NCI-H748 (cell line): Measurements from ENCODE around the gene SV2B.

ENCODE experiments used
- DNase-seq: peaks from one replicate; lab custom pipeline; 2025; ENCODE audit not compliant: unreplicated experiment; lab: John Stamatoyannopoulos, UW

The SV2B gene

DNA sequence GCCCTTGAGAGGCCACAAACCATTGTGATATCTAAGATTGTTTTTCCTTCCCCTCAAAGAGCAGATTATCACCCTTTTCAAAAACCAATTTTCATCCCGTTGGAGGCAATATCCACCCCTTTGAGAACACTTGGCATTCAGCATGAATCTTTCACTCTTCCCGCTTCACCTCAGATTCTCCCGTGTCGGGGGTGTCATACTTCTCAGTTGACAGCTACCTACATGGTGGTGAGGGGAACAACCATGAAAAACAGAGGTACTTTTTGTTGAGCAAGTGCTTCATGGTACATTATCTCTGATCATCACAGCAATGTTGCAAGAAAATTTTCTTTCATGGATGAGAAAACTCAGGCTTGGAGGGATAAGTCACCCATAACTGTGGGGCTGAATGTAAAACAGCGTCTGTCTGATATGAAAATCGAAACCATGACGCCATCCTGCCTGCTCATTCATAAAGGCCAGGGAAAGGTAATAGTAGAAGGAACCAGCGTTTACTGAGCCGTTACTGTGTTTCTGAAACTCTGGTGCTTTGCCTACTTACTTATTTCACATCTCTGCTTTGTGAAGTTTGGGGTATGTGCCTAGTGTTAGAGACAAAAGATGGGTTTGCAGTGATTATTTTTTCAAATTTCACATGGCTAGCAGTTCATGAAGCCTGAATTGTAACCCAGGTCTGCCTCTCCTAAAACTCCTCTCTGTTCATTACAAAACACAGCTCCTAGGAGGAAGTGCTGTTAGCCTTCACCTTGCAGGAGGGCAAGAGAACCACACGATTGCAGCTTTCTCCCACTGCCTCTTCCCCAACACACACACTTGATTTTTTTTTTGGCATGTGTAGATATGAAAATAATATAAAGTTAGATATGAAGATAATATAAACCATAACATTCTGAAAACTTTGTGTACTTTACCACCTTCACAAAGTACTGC lies 35.4 kb downstream of the SV2B start:
- DNase-seq, result no peak

DNA sequence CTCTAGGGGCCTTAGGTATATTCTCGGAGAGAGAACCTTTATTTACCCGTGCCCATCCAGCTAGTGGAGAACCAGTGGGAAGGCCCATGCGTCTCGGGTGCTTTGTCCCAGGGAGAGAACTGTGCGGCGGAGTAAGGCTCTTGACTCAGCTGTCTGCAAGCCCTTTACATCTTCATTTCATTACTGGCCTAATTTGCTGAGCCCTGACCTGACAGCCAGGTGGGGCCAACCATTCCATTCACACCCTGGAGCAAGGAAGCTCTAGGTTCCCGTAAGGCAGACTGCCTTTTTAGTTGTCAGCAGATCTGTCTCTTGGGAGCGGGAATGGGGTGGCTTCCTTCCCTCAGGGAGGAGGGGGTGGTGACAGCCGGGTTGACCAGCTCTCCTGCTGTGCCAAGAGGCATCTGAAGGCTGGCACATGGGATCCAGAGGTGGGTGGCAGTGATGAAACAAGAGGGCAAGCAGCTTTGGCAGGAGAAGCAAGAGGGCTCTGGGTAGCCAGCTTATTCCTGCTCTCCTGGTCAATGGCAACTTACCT lies 36.4 kb downstream of the SV2B start:
- no peak for DNase-seq

DNA sequence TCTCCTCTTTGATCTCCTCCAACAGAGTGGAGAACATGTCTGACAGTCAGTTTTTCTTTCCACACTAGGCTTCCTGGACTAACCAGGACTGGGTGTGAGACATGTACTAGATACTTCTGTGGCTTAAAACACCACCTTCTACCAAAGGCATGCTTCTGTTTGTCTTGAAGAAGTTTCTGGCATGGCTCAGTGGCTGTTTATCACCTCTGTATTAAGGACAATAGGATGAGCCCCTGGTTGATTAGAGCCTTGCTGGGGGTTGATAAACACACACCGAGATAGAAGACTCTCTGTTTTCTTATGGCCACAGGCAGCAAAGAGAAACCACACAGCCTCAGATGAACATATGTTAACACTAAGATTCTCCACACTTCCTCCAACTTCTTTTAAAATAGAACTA lies 40.5 kb downstream of the SV2B start:
- DNase-seq, result no peak

DNA sequence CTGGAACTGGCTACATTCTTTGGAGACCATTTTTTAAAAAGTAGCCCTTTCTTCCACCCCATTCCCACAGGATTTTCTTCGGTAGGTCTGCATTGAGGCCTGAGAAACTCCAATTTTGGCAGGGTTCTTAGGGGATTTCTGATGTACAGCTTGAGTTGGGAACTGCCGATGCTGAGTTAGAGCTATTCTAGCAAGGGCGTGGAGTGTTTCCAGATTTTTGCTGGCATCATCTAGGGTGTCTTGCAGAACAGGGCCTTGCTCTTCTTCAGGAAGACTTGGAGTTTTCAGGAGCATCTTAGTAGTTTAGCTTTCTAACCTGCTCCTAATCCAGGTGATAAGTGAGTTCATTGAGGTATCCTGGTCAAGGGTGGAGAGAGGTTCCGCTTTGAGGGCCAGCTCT lies 41.0 kb downstream of the SV2B start:
- no peak for DNase-seq

DNA sequence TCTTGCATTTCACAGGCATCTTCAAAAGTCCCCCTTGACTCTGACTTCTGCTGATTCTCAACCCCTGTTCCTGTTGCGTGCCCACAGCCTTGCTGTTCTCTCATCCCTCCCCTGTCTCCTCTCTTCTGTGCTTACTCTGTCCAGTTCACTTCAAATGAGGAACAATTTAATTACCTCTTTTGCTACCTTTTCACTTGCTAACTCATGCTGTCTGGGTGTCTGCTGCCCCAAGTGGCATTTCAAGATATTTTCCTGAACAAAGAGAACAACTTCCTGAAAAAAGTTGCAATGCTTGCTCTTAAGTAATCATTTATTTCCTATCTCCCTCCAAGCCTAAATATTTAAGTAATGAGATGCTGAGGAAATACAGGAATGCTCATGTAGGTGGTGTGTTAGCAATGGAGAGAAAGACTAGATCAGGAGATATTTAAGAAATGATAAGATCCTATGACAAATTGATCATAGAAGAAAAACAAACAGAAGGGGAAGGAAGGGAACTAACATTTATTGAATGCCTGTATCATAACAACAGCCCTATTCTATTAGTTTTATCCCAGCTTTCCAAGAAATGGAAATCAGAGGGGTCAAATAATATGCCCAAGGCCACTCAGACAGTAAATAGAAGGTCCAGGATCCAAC lies 42.2 kb downstream of the SV2B start:
- peak; percentile 8 for DNase-seq

DNA sequence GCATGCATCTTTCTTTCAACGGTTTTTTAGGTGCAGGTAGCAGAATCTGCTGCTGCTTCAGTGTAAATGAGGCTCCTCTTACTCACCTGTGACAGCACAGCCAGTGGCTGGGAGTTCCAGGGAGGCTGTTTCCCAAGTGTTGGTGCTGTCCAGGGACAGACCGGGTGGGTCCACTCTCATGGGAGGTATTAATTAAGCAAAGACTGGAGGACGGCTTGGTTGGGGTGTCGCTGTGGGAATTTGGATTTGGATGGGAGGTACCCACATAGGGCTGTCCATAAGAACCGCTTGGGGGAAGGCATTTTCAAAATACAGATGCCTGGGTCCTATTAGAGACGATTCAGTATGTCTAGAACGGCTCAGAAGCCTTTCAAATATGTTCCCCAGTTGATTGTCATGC lies 42.9 kb downstream of the SV2B start:
- DNase-seq, result no peak

DNA sequence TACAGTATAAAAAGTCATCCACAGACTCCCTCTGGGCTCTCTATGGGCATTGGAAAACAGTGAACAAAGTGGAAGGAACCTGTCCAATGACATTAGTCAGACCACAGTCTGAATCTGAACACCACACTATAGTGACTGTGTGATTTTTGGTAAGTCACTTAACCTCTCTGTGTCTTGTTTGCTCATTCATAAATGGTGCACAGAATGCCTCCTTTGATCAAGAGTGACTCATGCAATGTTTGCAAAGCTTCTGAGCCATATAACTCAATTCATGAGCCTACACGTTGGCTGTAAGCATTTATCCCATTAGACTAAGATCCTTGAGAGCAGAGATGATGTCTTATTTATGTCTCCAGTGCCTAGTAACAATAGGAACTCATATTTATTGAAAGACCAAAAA lies 46.7 kb downstream of the SV2B start:
- no peak for DNase-seq

DNA sequence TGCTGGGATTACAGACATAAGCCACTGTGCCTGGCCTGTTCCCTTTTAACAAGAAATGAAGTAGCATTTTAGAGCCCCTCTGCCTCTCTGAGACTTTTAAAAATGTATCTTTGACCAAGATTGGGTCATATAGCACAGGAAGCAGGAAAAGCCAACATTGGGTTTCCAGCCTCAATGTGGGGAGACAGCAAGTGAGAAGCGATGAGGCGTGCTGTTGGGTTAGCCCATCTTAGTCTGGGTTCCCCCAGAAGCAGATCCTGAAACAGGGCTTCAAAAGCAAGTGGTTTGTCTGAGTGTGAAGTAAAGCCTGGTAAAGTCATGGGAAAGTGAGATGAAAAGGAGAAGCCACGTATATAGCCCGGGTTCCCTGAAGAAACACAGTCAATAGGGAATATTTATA lies 48.2 kb downstream of the SV2B start:
- no peak for DNase-seq

DNA sequence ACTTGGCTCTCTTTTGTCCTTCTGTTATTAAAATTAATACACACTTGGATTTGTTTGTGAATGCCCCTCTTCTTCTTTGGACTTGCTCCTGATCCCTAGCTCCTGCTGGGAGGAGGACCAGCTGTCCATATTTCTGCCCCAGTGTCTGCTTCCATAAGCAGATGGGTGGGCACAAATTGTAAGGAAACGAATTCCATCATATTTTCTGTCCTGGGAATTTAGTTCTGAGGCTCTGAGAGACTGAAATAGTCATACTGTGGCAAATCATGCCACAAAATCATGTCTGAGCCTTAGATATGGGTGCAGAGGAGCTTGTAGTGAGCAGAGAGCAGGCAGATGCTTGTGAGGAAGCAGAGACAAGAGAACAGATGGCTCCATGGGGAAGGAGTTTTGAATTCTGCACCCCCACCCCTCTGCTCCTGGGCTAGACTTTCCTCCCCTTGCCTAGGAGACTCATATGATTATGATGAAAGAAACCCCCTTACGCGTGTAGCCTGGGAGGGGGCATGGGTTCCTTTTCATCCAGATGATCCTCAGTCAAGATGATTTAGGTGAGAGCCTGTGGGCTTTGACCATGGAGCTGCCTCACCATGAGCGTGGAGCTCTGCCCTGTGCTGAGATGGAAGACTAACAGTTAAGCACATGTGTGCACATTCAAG lies 50.6 kb downstream of the SV2B start:
- DNase-seq, result peak; percentile 32

DNA sequence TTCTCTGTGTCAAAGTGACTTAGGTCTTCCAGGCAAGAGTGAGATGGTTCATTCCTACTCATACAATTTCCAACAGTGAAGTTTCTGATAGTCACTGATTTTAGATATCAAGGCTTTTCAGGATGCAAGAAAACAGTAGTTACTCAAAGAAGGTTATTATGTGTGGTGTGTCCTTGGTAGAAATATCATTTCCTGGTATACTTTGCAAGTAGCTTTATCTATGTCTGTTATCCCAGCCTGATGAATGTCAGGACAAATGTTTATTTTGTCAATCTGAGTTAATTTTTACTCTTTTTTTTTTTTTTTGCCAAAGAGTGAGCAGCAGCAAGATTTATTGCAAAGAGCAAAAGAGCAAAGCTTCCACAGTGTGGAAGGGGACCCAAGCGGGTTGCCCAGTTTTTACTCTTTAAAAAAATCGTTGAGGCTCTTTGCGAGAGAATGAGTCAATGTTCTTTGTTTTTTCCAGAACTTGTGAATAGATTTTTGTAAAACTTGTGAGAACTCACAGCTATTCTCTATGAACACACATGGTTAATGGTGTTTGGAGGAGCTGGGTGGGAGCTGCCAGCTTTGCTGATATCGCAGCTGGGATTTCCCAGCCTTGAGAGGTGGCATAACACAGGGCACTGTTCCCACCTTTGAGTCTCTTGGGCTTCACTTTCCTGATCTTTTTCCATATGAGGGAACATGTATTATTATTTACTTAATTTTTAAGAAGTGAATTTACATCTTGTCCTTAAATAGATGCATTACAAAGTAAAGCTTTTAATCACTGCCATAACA lies 51.9 kb downstream of the SV2B start:
- DNase-seq, result no peak

DNA sequence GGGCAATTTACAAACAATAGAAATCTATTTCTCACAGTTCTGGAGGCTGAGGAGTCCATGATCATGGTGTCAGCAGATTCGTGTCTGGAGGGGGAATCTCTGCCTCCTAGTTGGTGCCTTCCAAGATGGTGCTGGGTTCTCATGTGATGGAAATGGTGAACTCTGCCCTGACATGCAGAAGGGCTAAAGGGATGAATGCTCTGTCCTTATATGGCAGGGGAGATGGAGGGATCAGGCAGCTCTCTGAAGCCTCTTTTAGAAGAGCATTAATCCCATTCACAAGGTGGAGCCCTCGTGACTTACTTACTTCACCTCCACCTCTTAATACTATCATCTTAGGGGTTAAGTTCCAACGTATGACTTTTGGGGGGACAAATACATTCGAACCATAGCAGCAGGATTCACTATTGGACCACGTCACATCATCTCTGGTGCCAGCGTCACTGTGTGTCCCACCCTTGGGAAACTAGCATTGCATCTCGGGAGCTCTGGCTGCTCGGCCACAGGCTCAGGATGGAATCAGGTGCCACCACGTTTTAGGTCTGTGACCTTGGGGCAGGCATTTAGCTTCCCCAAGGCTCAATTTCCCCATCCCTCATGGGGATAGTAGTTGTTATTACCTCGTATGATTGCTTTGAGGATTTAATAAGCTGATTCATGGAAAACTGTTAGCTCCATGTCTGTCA lies 53.0 kb downstream of the SV2B start:
- DNase-seq, result no peak

DNA sequence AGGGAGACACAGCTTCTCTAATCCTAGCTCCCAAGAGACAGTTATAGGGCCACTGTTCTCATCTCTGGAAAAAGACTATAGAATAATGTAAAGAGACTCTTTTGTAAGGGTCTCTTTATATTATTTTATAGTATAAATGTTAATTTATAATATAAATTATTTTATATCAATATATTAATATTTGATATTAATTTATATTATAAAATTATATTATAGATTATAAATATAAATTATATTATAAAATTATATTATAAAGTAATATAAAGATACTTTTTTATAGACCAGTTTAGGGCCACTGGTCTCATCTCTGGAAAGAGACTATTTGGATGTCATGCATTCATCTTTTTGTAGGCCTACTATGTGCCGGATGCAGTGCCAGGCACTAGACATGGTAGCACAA lies 53.9 kb downstream of the SV2B start:
- DNase-seq, result no peak

DNA sequence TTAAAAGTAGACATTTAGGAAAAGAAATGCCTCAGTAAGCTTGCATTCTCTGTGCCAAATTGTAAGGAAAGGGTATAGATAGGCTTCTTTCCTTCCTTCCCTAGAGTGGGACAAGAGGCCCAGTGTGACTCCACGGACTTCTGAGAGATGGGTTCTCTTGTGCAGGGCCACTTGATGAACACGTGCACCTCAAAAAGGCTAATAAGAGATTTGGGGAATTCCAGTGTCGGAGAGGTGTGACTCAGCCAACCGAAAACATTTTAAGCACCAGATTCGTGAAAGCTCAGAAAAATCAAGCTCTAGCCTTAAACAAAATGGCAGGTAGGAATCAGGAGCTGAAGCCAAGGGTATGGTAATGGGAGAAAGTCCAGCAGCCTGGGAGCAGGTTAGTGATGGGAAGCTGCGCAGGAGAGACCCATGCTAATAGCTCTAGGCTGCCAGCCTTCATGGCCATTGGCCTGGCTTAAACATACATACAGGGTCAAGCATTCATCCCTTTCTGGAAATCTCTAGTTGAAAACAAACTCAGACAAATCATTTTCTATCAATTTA lies 56.2 kb downstream of the SV2B start:
- DNase-seq, result no peak

DNA sequence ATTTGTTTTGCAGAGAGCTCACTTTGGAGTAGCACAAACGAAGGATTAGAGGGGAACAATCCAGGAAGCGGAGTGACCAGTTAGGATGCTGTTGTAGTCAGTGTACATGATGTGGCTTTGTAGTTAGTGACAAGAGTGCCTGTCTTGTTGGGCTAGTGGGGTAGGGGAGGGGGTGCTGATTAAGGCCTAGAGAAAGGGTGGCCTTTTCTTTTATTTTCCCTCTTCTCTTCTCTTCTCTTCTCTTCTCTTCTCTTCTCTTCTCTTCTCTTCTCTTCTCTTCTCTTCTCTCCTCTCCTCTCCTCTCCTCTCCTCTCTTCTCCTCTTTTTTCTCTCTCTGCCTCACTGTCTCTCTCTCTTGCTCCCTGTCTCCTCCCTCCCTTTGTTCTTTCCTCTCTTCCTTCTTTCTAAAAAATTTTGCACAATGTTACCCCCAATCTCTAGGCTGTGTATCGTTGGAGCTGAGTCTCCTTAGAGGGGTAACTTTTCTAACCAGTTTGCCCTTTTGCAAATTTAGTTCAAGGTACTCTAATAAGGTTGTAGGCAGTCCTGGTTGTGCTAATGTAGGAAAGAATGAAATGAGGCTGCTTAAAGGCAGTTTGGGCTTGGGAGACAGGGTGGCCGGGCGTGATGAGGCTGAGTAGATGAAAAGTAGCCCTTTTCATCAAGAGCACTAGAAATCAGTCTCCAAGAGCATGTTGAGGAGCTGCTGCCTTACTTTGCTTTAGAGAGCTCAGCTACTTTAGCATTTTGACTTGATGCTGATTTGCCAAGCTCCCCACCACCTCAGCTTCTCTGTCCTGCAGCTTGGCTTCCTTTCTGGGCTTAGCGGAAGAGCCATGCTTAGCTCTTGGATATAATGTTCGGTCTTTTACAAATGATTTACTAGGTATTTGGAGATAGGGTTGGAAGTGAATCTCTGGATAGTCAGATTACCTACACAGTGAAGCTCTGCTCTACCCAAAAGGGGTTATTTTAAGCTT lies 58.6 kb downstream of the SV2B start:
- DNase-seq, result no peak

DNA sequence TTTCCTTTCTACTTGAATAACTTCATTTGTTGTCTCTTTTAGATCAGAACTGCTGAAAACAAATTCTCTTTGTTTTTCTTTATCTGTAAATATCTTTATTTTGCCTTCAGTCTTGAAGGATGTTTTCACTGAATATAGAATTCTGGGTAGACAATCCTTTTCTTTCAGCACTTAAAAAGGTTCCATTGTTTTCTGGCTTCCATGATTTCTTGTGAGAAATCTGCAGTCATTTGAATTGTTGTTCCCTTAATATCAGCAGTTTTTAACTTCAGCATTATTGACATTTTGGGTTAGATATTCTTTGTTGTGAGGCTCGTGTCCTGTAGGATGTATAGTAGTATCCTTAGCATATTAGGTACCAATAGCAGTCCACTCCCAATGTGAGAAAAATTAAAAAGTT lies 65.8 kb downstream of the SV2B start:
- peak; percentile 7 for DNase-seq

DNA sequence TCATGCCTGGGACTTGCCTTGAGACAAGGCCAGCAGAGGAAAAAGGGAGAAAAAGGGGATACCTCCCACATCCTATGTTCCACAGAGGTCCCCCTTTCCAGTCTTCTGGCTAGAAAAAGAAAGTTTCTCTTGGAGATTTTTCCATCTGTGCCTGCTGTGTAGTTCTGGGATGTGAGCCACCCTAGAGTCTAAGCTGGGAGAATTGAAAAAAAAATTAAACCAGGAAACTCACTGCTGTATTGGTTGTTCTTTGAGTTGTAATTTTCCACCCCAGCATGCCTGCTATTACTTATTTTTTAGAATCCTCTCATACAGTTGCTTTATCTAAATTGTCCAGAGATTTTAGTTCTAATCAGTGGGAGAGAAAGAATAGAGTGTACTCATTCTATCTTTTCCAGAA lies 68.4 kb downstream of the SV2B start:
- no peak for DNase-seq

DNA sequence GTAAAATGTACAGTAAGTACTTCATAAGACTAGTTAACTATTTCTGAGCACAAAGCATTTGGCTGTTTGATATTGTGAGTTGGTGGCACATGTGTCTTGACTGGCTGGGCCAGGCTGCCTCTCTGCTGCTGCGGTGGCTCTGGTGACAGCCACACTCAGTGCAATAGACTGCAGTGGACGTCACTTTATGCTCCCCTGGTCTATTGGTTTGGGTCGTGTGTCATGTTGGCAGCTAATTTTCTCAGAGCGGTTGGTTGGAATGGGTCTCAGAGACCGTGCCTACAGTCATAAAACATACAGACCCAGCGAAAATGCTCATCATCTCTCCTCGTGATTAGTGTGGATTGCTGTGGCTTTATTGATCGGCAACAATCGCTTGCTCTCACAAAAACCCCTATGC lies 71.3 kb downstream of the SV2B start:
- DNase-seq, result no peak

DNA sequence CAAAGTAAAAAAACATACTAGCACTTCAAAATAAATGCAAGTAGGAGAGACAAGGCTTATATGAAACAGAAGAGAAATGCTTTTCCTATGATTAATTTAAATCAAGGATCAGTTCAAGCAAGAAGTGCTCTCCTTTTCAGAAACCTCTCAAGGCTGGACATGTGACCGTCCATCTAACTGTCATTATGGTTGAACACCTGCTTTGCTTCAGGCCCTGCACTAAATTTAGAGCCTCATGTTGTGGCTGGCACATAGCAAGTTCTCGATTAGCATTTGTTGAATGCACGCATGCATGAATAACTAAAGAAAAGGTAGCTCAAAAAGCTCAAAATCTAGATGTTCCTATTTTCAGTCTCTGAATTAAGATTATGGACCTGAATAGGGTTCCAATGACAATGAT lies 82.0 kb downstream of the SV2B start:
- DNase-seq, result peak; percentile 9

DNA sequence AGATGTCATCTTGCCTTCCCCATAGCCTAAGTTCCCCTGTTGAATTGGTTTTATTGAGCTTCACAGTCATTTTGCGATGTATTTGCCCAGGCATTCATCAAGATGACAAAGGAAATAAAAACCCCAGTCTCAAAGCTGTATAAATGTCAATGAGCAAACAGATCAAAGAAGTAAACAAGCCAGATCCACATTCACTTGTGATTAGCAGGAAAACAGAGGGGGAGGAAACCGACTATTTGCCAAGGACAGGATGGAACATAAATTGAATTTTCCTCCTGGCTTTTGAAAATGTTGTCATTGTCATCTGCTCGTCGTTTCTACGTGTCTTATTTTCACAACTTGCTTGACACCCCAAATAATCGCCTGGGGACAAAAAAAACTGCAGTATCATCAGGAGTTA lies 83.5 kb downstream of the SV2B start:
- peak; percentile 61 for DNase-seq
